Spleen (tissue), 7 donors: ENCODE results near the gene UNC79.

Experiments used
- CTCF ChIP-seq, 11 experiments: fragments of 200-600 bp in 7 of 11; fragments of 450-650 bp in 4 of 11; sonication (generic) in 4 of 11; IDR thresholded peaks in 8 of 11; conservative IDR thresholded peaks in 3 of 11; 1 replicate in 7 of 11; 2 replicates in 4 of 11; pipeline versions ENCODE4 v1.4.0 to v1.8.0; 2016 to 2021; ENCODE audit warnings: antibody characterized with exemption in 11 of 11, inconsistent platforms in 4 of 11, mild to moderate bottlenecking in 1 of 11
- POLR2A ChIP-seq, 3 donors: fragments of 450-650 bp; IDR thresholded peaks; one replicate each; pipeline ENCODE4 v1.5.1; 2017; ENCODE audit warnings: antibody characterized with exemption in 3 of 3, mild to moderate bottlenecking in 1 of 3
- POLR2AphosphoS5 ChIP-seq, 3 donors: sonication (generic); formaldehyde crosslinking; IDR thresholded peaks; one replicate each; pipeline ENCODE4 v1.5.1; 2017; ENCODE audit warnings: antibody characterized with exemption in 3 of 3
- donor health status: DM: no; HTN: no; CAD: no; lungs with moderate emphysema.
- donor health status: DM: no; HTN: no; CAD: no.
- donor health status: DM: no; HTN: no; CAD: no.

- TF ChIP-seq POLR2AphosphoS5 (IDR thresholded peaks at IDR 0.05) (no peak), CTCF (IDR thresholded peaks at IDR 0.05 in 8 of 11, conservative IDR thresholded peaks at IDR 0.05 in 3 of 11) (no peak), POLR2A (IDR thresholded peaks at IDR 0.05) (no peak)
Measured at GRCh38 chr14:93475471-93475870, 44.7 kb downstream of the UNC79 start.
